Breast epithelium (tissue), 3 donors: Measurements from ENCODE around the gene GTF3C4.

Experiments
- POLR2A ChIP-seq: fragments of 450-650 bp; IDR thresholded peaks from one replicate; pipeline ENCODE4 v1.6.1; 2016; ENCODE audit warnings: antibody characterized with exemption, mild to moderate bottlenecking, moderate library complexity
- TF ChIP-seq, protein P1 (sequence below), 3 donors: fragments of 450-650 bp; IDR thresholded peaks; one replicate each; pipeline ENCODE4 v1.5.1; 2016 to 2017; ENCODE audit warnings: antibody characterized with exemption in 3 of 3, mild to moderate bottlenecking in 3 of 3, moderate library complexity in 3 of 3

DNA sequence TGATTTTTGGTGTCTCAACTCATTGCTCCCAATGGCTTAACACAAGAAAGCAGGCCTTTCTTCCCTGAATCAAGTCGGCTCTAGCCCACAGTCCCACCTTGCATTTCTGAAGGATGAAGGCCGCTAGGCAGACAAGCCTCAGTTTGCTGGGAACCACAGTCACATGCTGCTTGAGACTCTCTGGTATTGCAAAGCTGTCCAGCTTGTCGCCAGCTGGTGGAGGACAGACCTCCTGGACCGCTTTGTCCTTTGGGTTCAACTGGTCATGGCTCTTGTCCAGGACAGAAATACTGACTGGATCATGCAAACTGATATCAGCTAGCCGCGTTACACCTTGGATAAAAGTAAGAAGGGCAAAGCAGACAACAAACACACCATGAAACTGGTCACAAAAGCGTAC, 23.5 kb upstream of the GTF3C4 start:
- no peak for TF ChIP-seq POLR2A
- TF ChIP-seq, protein P1, sequence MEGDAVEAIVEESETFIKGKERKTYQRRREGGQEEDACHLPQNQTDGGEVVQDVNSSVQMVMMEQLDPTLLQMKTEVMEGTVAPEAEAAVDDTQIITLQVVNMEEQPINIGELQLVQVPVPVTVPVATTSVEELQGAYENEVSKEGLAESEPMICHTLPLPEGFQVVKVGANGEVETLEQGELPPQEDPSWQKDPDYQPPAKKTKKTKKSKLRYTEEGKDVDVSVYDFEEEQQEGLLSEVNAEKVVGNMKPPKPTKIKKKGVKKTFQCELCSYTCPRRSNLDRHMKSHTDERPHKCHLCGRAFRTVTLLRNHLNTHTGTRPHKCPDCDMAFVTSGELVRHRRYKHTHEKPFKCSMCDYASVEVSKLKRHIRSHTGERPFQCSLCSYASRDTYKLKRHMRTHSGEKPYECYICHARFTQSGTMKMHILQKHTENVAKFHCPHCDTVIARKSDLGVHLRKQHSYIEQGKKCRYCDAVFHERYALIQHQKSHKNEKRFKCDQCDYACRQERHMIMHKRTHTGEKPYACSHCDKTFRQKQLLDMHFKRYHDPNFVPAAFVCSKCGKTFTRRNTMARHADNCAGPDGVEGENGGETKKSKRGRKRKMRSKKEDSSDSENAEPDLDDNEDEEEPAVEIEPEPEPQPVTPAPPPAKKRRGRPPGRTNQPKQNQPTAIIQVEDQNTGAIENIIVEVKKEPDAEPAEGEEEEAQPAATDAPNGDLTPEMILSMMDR (IDR thresholded peaks at IDR 0.05) = no peak
